ENCODE measurements around the gene COP1.

COP1 gene

DNA sequence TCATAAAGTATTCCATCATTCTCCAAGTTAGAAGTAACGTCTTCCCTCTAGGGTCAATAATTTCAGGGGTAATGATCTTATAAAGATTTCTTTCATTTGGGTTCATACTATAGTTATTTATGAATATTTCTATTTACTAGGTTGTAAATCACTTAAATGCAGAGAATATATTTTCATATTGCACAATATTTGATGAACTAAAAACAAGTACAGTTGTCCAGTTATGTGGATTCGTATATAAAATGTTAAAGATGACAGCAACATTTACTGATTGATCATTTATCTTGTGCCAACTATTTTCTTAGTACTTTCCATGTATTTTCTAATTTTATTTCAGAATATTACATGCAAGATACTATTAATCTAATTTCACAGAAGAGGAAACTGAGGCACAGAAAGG lies 243.3 kb downstream of the COP1 start:
- DNase-seq (ENCODE audit: low spot score): no peak

DNA sequence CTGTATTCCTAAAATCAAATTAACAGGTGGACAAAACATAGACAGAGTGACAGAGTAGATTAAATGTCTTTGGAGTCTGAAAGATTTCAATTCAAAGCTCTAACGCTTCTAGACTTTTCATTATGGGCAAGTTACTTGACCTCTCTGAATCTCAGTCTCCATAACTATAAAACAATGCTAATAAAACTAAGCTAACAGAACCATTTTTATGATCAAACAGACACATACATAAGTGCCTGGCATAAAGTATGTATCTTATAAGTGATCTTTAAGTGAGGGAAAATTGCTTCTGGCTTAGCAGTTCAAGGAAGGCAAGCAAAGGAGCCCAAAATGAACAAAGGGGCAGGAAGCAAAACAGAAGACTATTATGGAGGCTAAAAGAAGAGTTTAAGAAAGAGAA lies 246.9 kb downstream of the COP1 start:
- no peak for DNase-seq (ENCODE audit: low spot score)

DNA sequence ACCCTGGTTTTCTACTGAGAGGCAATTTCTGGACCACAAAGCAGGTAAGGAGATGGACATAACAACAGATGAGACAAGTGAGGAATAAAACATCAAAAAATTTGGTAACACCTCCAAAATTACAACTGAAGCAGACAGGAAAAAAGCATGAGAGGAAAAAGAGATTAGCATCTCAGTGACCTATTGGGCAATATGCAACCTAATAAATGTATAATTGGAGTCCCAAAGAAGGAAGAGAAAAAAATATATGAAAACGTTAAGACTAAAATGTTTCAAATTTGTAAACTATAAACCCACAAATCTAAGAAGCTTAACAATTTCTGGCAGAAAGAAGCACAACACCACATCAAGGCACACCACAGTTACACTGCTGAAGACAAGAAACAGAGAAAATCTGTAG lies 255.5 kb downstream of the COP1 start:
- DNase-seq (ENCODE audit: low spot score): no peak

DNA sequence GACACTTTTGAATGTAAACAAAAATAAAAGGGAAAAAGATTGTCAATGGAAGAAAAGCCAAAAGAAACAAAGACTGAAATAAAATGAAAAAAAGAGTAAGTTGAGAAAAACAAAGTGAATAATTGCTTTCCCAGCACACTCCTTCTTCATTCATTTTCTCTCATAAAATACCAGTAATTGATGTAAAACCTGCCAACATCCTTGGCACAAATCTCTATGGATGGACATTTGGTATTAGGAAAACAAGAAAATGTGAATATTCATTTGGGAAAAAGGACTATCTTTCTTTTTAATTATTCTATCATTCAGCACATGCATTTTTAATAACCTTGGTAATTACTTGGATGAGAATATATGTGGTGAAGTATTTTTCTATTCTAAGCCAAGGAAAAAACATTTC lies 259.3 kb downstream of the COP1 start:
- no peak for DNase-seq (ENCODE audit: low spot score)

DNA sequence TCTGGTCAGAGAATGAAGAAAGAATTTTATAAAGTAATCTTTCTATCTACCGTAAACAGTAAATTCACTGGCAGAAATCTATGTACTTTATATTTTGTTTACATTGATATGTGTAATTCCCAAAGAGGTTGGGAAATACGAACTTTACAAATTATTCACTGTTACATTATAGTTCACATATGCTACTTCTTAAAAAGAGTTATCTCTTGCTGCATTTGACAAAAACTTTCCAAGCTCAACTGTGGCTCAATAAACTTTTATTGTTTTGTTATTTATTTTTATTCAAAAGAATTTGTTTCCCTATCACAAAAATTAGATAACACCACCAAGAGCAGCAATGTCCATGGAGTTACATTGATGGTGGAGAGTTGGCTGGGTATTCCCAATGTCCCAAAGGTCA lies 262.5 kb downstream of the COP1 start:
- no peak for DNase-seq (ENCODE audit: low spot score)

DNA sequence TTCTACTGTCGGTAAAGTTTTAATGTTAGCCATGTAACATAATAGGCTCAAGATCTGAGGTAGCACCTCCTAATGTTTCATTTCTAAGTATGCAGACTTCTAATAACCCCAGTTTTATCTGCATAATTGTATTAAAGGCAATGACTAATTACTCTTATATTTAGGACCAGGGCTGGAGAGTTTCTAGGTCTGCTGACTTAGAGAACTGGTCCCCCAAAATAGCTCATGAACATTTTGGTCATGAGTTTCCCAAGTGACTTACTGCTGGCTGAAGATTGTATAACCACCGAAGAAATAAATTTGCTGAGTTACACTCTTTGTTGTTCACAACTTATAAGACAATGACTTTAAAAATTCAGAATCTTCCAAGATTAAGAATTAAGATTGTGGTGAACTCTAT lies 265.9 kb downstream of the COP1 start:
- no peak for DNase-seq (ENCODE audit: low spot score)

DNA sequence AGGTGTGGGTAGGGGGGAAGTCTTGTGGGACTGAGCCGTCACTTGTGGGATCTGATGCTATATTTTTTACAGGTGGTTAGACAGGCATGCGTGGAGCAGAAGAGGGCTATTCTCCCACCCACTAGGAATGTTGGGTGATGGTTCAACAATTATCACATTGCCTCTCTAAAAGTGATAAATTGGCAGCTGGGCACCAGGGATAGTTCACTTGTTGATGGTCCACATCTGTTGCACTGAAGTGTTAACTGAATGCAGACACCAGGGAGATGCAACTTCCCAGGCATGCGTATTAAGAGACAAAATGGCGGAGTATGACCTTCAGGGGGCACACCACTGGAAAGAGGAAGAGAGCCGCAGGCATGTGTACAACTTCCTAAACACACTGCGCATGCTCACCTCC lies 270.4 kb downstream of the COP1 start:
- no peak for DNase-seq (ENCODE audit: low spot score)

DNA sequence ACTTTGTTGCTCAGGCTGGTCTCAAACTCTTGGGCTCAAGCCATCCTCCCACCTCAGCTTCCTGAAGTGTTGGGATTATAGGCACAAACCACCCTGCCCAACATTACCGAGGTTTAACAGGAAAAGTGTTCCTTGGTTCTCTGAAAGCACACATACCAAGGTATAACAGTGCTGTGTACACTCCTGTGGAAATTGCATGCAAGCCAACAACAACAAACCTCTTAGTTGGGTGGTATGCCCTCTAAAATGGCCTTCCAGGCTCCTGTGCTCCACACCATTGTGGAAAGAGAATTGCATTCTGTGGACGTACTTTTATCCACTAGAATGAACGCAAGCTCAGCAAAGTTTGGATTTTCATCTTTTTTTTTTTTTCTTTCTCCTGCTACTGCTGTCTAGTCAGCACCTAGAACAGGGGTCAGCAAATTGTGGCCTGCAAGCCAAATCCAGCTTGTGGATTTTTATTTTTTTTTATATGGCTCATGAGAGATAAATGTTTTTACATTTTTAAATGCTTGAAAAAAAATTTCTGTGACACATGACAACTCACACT lies 271.4 kb downstream of the COP1 start:
- no peak for DNase-seq (ENCODE audit: low spot score)

DNA sequence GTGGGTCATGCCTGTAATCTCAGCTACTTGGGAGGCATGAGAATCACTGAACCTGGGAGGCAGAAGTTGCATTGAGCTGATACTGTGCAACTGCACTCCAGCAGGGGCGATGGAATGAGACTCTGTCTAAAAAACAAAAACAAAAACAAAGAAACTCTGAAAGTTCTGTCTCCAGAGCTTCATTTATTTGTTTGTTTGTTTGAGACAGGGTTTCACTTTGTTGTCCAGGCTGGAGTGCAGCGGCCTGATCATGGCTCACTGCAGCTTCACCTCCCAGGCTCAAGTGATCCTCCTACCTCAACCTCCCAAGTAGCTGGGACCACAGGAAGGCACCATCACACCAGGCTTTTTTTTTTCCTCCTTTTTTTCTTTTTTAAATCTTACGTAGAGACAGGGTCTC lies 271.9 kb downstream of the COP1 start:
- DNase-seq (ENCODE audit: low spot score): no peak

DNA sequence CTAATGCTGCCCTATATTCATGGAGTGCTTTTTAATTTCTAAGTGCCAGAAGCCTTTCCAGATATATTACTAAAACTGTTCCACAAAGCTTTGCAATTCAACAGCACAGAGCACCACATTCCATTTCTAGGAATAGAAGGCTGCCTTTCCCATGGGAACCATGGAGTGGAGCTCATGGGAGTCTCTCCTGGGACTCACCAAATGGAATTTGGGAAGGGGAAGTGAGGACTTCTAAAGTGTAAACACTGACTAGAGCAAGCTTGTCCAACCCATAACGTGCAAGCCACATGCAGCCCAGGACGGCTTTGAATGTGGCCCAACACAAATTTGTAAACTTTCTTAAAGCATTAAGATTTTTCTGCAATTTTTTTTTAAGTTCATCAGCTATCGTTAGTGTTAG lies 273.3 kb downstream of the COP1 start:
- DNase-seq (ENCODE audit: low spot score): peak; percentile 8

DNA sequence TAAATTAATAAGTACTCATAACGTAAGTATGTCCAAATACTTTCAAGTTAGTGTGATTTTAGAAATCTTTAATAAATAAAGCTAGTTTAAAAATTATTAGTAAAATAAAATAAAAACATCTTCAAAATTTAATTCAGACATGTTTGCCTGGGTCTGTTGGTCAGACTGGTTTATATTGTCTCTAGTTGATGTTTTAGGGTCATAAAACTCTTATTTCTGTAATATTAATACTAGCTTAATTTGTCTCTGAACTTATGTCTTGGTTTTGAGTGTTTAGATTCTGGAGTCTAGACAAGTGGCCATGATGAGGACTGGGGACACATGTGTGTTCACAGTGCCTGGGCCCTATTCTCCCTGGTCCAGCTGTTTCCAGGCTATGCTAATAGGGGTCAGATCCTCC lies 279.1 kb downstream of the COP1 start:
- no peak for DNase-seq (ENCODE audit: low spot score)

DNA sequence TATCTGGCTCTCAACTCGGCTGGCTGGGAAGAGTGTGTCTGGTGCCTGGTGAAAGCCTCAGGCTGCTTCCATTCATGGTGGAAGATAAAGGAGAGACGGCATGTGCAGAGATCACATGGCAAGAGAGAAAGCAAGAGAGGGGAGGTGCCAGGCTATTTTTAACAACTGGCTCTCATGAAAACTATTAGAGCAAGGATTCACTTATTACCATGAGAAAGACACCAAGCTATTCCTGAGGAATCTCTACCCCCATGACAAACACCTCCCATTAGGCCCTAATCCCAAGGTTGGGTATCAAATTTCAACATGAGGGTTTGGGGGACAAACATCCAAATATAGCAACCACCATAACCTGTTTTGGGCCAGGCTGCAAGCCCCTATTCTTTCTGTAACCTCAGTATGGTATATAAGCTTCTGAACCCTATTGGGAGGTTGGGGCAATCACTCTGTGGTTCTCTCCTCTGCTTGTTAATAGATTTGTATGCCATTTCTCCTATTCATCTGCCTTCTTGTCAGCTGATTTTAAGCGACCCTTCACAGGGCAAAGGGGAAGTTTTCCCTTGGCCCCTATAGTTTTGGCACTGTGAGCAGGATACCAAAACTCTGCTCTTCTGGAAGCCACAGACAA lies 284.7 kb downstream of the COP1 start:
- no peak for DNase-seq (ENCODE audit: low spot score)

DNA sequence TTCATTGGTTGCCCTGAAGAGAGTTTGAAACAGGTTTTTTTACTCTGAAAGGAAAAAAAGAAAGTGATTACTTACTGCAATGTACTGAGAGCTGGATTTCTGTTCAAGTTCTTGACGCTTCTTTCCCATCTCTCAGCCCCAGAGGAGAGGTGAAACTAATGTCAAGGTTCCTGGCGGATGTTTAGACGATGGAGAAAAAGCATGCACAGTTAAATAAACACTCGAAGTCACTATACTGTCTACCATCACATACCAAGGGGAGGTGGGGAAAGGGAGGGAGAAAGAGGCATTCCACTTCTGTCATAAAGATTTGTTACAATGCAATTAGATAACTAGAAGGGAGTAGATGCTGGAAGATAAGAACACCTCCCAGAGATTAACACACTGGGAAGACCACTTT lies 286.7 kb downstream of the COP1 start:
- DNase-seq (ENCODE audit: low spot score): no peak

DNA sequence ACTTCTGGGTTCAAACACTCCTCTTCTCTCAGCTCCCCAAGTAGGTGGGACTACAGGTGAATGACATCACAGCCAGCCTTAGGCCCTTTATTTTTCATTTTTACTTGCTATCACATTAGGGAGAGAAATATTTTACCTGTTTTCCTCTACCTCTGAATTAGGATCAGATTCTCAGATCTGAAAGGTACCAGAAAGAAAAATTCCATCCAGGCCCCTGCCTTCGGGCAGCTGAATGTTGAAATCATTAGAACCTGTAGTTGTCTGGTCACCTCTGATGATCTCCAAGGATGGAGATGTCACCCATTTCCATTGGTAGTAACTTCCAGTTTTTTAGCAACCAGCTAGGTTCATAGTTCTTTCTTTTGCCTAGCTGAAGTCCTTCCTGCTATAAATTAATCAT lies 288.1 kb downstream of the COP1 start:
- no peak for DNase-seq (ENCODE audit: low spot score)

DNA sequence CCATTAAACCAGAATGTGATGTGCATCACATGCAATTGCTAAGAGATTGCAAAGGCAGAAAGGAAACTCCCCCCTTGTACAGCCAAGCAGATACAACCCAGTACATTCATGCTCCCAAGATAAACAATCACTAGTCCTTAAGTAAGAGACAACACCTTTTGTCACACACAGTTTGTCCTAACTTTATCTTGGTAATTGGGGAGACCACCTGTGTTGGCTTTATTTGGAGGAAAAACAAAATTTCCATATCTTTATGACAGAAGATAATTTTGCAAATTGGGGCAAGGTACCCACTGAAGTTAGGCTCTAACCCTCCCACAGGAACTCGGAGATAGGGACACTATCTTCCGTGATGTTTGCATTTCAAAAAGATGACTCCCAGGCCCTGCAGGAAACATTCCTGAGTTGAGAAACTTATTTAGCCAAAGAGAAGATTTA lies 288.7 kb downstream of the COP1 start:
- DNase-seq (ENCODE audit: low spot score): no peak

DNA sequence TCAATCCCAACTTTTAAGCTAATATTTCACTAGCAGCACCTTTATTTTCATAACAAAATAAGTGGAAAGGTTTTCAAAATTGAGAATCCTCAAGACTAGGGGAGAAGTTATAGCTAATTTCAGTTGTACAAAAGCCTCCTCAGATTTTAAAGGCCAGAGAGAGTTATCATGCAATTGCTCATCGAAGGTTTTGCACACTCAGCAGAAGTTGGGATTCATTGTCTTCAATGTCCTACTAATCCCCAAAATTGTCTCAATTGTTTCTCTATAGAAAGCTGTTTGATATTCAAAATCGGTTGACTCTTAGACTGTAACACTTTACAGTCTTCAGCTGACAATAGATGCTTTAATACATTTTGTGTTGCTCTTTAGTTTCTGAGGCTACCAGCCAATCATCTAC lies 293.0 kb downstream of the COP1 start:
- DNase-seq (ENCODE audit: low spot score): no peak

DNA sequence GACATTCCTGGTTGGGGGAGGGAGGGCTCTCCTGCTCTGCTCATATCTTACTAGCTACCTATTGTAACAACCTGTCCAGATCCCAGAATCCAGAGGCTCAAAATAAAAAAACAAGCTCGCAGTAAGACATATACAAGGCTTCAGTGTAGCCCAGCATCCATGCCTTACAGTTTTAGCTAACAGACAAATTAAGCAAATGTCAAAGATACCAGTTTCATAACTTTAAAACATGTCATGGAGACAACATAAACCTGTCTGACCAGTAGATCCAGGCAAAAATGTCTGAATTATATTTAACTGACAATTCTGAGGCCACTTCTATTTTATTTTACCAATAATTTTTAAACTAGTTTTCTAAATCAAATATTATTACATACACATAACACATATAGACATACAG lies 295.9 kb downstream of the COP1 start:
- DNase-seq (ENCODE audit: low spot score): no peak

DNA sequence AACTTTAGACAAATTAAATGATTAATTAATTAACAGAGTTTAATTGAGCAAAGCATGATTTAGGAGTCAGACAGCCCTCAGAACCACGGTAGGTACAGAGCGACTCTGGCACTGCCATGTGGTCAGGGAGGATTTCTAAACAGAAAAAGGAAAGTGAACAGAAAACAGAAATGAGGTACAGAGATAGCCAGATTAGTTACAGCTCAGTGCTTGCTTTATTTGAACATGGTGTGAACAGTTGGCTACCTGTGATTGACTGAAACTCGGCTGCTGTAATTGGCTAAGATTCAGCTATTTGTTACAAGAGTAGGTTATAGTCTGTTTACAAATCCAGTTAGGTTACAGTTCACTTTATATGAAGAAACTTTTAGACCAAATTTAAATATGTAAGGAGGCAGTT lies 300.7 kb downstream of the COP1 start:
- no peak for DNase-seq (ENCODE audit: low spot score)

DNA sequence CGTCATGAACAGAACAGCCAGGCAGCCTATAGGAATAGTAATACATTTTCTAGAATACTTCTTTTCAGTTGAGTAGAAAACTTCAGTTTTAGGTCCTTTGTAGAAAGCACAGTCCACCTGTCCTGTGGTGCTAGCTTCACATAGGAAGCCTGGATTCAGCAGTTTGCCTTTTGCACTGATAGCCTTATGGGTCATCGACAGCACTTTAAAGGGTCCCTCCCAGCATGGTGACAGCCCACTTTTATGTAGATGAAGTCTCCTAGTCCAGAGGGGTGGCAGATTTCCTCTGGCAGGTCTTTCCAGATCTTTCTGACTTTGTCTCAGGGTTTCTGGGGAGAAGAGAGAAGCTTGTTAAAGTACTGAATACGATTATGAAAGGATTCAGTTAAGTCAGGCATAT lies 302.3 kb downstream of the COP1 start:
- no peak for DNase-seq (ENCODE audit: low spot score)

DNA sequence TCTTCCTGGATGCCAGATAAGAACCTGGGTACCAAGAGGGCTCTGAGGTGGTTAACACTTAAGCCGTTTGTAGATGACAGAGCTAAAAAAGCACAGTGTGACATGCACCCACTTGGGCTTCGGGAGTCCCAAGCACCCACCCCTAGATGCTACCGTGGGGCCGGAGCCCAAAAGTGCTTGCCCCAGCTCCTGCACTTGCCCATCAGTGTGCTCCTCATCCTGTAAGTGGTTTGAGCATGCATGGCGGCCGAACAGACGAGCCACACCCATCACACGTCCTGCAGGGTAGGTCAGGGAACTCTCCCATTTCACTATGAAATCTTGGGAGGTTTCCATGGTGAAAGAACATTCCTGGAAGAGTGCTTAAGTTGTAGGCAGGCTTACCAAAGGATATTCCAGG lies 304.8 kb downstream of the COP1 start:
- DNase-seq (ENCODE audit: low spot score): no peak

DNA sequence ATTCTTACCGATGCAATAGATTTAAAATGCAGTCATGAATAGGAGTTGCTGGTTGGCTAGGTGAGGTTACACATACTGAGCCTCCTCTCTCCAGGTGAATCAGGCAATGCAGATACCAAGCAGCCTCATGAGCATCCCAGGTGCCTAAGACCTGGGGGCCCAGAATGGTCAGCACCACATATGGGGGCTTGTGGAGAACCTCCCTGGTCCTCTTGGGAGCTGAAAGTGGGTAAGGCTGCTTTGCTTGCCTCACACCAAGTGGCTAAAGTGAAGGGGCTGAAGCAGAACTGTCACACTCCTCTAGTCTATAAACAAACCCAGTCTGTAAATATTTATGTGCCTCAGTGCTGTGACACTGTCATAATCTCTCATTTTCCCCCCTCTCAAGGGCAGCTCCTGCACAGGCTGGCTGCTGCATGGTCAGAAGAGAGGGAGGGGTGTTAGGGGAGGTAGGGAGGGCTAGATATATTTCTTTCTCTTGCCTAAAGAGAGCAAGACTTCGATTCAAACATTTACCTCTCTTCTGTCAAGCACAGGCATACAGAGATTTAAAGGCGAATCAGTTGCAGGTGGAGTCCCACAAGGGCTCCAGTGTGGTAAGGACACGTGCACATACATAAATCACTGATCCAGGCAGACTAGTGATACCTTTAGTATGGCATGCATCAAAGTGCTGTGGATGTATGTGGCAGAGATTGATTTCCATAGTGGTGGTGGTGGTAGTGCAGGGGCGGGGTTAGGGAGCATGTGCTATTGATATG lies 305.8 kb downstream of the COP1 start:
- DNase-seq (ENCODE audit: low spot score): no peak

DNA sequence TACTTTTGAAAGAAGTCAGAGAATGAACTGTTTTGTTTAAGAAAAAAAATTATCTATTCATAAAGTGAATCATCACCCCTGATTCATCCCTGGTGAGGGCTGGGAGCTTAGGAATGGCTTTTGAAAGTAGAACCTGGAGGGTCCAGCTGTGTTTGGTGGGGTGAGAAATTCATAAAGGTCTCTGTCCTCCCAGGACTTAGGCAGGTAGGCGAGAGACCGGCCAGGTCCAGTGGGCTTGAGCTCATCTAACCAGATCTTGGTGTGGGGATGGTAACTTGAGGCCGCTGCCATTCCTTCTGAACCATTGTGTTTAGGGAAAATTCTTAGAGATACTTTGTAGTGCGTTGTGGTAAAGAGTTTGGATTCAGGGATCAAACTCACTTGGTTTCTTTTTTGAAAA lies 306.9 kb downstream of the COP1 start:
- DNase-seq (ENCODE audit: low spot score): no peak

DNA sequence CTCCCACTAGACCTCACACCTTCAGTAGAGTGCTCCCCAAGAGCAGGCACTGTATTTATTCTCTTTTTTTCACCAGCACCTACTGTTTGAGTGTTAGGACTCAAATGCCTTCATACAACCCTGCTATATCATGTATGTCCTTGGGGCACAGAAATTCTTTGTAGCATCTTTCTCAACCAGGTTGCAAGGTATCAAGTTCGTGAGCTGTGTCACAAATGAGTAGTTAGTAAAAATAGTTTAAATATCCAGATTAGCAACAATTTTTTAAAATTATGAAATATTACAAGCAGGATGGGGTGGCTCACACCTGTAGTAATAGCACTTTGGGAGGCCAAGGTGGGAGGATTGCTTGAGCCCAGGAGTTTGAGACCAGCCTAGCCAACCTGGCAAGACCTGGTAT lies 311.1 kb downstream of the COP1 start:
- no peak for DNase-seq (ENCODE audit: low spot score)
